Activated T-helper 1 cell treated with Interleukin-2 at 50 U/mL for 16 hours (primary cell): Measurements from ENCODE around the gene HNRNPA2B1.
"Not testable (repeated sequence)": the region's sequence is repeated elsewhere in the genome, so short reads cannot be mapped to it uniquely, and the experiment has no call there.

Source experiments
- DNase-seq: peaks from one replicate; pipeline ENCODE4 v3.0.0-alpha.2; 2020; ENCODE audit warnings: low read depth

HNRNPA2B1 gene

DNA sequence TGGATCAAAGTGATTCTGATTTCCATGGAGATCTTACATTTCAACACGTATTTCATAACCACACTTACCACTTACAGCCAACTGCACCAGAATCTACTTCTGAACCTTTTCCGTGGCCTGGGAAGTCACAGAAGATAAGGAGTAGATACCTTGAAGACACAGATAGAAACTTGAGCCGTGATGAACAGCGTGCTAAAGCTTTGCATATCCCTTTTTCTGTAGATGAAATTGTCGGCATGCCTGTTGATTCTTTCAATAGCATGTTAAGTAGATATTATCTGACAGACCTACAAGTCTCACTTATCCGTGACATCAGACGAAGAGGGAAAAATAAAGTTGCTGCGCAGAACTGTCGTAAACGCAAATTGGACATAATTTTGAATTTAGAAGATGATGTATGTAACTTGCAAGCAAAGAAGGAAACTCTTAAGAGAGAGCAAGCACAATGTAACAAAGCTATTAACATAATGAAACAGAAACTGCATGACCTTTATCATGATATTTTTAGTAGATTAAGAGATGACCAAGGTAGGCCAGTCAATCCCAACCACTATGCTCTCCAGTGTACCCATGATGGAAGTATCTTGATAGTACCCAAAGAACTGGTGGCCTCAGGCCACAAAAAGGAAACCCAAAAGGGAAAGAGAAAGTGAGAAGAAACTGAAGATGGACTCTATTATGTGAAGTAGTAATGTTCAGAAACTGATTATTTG is 15.3 kb downstream of the HNRNPA2B1 start:
- DNase-seq = no peak

DNA sequence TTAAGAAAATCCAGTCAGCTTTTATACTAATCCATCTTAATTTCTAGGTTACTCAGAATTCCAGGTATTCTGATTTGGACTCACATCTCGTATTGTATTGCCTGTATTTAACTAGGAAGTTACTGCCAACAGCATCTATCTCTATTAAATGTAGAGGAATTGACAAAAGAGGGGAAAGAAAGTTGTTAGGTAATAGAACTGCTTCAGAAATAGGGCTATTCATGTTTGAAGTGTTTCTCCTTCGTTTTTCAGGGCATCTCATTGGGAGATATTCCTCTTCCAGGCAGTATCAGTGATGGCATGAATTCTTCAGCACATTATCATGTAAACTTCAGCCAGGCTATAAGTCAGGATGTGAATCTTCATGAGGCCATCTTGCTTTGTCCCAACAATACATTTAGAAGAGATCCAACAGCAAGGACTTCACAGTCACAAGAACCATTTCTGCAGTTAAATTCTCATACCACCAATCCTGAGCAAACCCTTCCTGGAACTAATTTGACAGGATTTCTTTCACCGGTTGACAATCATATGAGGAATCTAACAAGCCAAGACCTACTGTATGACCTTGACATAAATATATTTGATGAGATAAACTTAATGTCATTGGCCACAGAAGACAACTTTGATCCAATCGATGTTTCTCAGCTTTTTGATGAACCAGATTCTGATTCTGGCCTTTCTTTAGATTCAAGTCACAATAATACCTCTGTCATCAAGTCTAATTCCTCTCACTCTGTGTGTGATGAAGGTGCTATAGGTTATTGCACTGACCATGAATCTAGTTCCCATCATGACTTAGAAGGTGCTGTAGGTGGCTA is 16.1 kb downstream of the HNRNPA2B1 start:
- DNase-seq = not testable (repeated sequence)

- DNase-seq = no peak
Observed at GRCh38 chr7:26183545-26184280, 16.8 kb downstream of the HNRNPA2B1 start.

- no peak for DNase-seq
Observed at GRCh38 chr7:26182706-26183105, 17.8 kb downstream of the HNRNPA2B1 start.

DNA sequence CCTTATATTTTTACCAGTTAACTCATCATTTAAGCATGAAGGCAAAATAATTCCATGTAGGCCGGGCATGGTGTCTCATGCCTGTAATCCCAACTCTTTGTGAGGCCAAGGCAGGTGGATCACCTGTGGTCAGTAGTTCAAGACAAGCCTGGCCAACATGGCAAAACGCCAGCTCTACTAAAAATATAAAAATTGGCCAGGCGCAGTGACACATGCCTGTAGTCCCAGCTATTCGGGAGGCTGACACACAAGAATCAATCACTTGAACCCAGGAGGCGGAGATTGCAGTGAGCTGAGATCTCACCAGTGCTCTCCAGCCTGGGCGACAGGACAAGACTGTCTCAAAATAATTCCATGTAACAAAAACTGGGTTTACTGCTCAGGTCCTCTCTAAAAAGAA is 18.3 kb downstream of the HNRNPA2B1 start:
- DNase-seq = no peak

DNA sequence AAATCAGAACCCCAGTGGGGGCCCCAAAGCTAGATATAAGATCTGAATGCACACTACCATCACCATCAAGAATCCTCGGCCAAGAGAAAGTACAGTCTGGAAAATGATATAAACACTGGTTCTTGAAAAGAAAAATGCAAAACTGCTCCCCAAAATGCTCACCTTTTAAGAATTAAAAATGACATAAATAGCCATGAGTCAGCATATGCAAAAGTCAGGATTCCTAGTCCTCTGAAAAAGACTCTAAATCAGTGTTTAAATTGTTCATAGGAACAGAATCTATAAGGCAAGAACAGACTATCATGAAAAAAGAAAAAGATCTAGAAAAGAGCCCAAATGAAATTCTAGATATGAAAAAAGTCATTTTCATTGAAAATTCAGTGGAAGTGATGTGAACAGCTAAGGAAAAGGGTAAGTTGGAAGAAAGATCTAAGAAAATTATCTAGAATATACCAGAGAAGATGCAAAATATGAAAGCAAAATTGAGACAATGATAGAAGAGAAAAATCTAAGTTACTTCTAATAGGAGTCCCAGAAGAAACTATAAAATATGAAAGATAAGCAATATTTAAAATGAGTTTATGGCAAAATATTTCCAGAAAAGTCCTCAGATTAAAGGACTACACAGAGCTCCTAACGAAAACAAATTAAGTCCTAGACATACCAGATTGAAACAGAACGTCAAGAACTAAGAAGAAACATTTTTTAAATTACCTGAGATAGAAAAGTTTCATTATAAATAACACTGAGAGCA is 18.9 kb downstream of the HNRNPA2B1 start:
- no peak for DNase-seq

- no peak for DNase-seq
Observed at GRCh38 chr7:26180792-26181198, 19.8 kb downstream of the HNRNPA2B1 start.

DNA sequence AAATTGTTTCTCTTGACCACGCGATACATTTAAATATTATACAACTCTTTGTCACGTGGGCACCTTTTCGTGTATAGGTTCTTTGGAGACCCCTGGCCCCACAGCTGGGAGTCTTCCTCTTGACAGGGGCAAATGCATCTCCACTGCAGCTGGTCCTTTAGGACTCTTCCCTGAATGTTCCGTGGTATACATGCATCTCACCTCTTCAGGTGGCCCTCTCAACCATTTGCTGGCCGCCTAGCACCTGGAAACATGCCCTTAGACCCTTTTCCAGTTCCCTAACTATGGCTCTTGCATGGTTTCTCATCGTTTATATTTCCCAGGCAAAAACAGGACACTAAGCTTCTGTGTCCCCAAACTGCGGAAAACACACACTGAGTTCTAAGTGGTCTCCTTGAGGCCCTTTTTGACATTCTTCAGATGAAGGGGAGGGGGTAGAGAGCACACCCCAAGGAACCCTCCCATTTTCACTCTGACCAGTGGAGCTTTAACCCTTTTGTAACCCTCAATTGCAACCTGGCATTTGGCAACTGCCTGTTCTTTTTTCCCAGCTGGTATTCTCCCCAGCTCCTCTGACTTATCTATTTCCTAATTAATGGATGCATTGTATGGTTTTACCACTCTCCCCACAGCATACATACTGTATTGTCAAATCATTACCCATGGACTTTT is 20.6 kb downstream of the HNRNPA2B1 start:
- DNase-seq = no peak

DNA sequence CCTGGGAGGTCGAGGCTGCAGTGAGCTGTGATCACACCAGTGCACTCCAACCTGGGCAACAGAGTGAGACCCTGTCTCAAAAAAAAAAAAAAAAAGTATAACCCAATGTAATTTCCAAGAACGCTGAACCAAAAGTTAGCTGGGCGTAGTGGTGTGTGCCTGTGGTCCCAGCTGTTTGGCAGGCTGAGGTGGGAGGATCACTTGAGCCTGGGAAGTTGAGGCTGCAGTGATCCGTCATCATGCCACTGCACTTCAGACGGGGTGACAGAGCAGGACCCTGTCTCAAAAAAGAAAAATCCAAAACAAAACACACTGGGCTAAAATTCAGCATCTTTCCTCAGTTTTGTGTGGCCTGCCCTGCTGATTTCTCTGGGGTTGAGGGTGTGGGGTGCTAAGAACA is 21.1 kb downstream of the HNRNPA2B1 start:
- DNase-seq = no peak

- no peak for DNase-seq
Observed at GRCh38 chr7:26178272-26178960, 22.1 kb downstream of the HNRNPA2B1 start.

DNA sequence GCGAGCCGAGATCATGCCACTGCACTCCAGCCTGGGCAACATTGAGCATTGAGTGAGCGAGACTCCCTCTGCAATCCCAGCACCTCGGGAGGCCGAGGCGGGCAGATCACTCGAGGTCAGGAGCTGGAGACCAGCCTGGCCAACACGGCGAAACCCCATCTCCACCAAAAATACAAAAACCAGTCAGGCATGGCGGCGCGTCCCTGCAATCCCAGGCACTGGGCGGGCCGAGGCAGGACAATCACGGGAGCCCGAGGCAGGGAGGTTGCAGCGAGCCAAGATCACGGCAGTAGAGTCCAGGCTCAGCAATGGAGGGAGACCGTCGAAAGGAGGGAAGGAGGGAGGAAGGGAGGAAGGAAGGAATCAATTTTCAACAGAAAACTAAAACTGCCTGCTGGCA is 23.3 kb downstream of the HNRNPA2B1 start:
- DNase-seq = not testable (repeated sequence)

- DNase-seq = not testable (repeated sequence)
Observed at GRCh38 chr7:26176696-26177095, 23.9 kb downstream of the HNRNPA2B1 start.

GRCh38 chr7:26175903-26176302 is 24.6 kb downstream of the HNRNPA2B1 start:
- not testable (repeated sequence) for DNase-seq

DNA sequence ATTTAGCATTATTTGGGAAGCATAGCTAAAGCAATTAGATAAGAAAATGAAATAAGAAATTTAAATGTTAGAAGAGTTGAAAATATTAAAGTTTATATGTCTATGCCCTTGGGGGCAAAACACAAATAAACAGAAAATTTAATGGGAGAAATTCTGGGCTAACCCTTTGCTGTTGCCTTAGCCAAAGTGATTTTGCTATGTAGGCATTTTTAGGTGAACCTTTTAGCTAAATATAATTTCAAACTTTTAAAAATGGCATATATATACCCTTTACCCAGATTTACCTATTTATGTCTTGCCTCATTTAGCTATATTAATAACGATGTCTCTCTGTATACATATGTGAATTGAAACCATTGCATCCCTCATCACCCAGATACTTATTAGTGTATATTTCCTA is 28.5 kb downstream of the HNRNPA2B1 start:
- DNase-seq = no peak

DNA sequence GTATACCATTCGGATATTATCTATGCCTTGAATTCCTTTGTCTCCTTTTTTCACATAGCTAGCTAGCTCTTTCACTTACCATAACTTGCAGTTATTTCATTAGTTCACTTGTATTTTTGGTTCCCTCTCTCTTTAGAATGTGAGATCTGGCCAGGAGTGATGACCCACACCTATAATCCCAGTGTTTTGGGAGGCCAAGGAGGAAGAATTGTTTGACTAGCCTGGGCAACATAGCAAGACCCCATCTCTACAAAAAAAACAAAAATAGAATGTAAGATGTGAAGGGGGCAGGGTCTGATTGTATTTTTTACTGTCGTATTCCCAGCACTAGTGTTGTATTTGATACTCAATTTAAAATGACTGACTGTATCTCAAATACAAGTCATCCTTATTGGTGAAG is 28.9 kb downstream of the HNRNPA2B1 start:
- no peak for DNase-seq

GRCh38 chr7:26170663-26171062 is 29.9 kb downstream of the HNRNPA2B1 start:
- DNase-seq = no peak

DNA sequence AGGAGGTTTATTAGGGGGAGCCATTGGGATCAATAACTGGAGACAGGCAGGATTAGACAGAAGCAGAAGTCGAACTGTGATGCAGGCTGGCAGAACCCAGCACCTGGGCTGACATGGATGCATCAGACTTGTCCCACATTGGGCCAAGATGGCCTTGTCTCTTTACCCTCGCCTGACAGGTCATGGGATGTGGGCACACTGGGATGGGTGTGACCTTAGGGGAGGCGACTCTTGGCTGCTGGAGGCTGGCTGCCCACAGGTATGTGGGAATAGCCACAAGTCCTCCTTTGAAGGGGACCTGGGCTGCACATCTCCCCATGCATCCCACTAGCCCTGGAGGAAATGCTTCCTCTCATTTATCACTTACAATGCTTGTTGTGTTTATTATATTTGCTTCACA is 31.3 kb downstream of the HNRNPA2B1 start:
- no peak for DNase-seq

DNA sequence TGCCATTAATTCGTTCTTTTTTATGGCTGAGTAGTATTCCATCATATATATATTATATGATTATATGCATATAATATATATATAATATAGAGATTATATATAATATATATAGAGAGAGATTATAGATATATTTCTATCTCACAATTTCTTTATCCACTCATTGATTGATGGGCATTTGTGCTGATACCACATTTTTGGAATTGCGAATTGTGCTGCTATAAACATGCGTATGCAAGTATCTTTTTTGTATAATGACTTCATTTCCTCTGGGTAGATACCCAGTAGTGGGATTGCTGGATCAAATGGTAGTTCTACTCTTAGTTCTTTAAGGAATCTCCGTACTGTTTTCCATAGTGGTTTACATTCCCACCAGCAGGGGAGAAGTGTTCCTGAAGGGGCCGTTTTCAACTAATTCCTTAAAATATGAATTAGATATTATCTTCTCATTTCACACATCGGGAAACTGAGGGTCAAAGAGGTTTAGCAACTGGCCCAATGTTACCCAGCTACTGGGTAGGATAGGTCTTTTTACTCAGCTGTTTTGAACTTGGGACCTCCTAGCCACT is 32.0 kb downstream of the HNRNPA2B1 start:
- no peak for DNase-seq

- DNase-seq = no peak
Observed at GRCh38 chr7:26167303-26167934, 33.1 kb downstream of the HNRNPA2B1 start.

DNA sequence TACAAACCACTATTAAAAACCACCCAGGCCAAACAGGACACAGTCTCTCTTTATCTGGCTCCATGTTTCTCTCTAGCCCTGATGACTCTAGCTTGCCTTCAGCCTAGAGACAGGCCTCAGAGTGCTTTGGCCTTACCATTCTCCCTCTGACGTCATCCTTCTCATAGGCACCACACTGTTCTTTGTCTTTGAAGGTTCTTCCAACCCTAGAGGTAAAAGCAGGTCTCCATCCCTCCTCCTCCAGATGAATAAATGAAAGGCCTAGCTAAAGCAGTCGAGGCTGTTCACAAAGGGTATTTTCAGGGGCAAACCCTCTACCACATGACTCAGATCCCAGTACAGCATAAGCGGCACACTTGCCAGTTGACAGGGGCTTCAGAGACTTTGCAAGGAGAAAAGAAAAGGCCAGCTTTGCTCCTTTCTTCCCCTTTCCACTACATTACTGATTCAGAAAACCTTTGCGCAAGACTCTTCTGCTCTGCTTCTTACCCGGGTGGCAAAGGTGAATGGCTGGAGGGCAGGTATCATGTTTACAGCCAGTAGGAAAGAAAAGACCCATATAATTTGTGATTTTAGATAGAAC is 33.8 kb downstream of the HNRNPA2B1 start:
- DNase-seq = no peak
